KOPT-K1 (cell line): ENCODE data around the gene OPA3.

Experiments
- H3K27ac ChIP-seq: fragments of 200-600 bp; sonication (generic); 2 replicates; pipeline ENCODE4 v1.5.1; 2016; ENCODE audit warnings: antibody characterized with exemption, mild to moderate bottlenecking, low read depth, low read length; ENCODE audit not compliant: poor library complexity, severe bottlenecking
- H3K36me3 ChIP-seq: fragments of 200-600 bp; sonication (generic); 2 replicates; pipeline ENCODE4 v1.5.1; 2017; ENCODE audit warnings: antibody characterized with exemption, mild to moderate bottlenecking, low read length, moderate library complexity; ENCODE audit not compliant: insufficient read depth
- H3K9me3 ChIP-seq: fragments of 200-600 bp; sonication (generic); 2 replicates; pipeline ENCODE4 v1.5.1; 2017; ENCODE audit warnings: antibody characterized with exemption, low read length, mild to moderate bottlenecking; ENCODE audit not compliant: insufficient read depth, poor library complexity, severe bottlenecking

The OPA3 gene

GRCh38 chr19:45498411-45499195 is 86.0 kb downstream of the OPA3 start, which contains the start of gene PPM1N:
Gene PPM1N (plus strand): TSS chr19:45498443. CDS start chr19:45498473, 30 bp downstream.
- Histone ChIP-seq H3K9me3 (no peaks in the 10 kb centered on the region), H3K36me3 (no peaks in the 10 kb centered on the region), H3K27ac (no peak within 1 kb of the TSS)

DNA sequence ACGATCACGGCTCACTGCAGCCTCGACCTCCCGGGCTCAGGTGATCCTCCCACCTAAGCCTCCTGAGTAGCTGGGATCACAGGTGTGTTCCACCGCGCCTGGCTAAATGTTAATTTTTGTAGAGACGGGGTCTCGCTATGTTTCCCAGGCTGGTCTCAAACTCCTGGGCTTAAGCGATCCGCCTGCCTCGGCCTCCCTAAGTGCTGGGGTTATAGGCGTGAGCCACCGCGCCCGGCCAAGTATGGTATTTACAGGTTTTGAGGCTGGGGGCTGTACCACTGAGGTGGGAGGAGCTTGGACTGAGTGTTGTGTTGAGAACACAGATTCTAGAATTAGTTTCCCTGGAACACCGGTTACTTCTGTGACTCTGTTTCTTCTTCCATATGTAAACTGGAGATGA is 86.8 kb downstream of the OPA3 start:
- no peak overlapping the region for H3K27ac ChIP-seq
- H3K9me3 ChIP-seq, result no peaks in the 10 kb centered on the region
- no peaks in the 10 kb centered on the region for H3K36me3 ChIP-seq

GRCh38 chr19:45496349-45496953 is 88.2 kb downstream of the OPA3 start:
- Histone ChIP-seq H3K27ac (no peak overlapping the region), H3K36me3 (no peaks in the 10 kb centered on the region), H3K9me3 (no peaks in the 10 kb centered on the region)

GRCh38 chr19:45495178-45495577 is 89.4 kb downstream of the OPA3 start:
- Histone ChIP-seq H3K9me3 (no peaks in the 10 kb centered on the region), H3K36me3 (no peaks in the 10 kb centered on the region)

DNA sequence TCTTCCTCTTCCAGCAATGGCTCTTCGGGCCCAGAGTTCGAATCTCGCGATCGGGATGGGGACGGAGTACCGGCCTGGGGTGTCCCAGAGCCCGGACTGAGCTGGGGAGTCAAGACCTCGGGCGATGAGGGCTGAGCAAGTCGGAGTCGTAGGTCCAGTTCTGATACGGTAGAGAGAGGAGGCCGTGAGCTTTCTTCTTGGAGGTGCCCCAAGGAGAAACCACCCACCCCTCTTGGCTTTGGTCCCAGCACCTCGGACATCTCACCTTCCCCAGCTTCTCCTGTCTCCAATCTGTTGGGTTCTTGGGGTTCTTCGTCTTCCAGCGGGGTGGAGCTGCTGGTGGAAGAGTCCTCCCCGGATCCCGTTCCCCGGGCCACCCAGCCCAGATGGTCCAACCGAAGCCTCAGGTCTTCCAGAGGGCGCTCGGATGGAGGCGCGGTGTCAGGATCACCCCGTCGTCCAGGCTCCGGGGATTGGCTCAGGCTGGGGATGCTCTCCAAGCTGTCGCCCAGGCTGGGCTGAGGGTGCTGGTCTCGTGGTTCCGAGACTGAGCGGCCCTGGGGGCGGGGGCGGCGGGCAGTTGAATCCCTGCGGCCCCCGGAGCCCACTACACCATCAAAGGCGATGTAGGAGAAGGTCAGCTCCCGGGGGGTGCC is 90.2 kb downstream of the OPA3 start:
- H3K27ac ChIP-seq, result no peak overlapping the region
- no peaks in the 10 kb centered on the region for H3K9me3 ChIP-seq
- H3K36me3 ChIP-seq, result no peaks in the 10 kb centered on the region

More at GRCh38 chr19:45495178-45495577, 89.4 kb downstream of the OPA3 start:
- no peak overlapping the region for H3K27ac ChIP-seq

GRCh38 chr19:45492627-45493470 is 91.8 kb downstream of the OPA3 start:
- no peaks in the 10 kb centered on the region for H3K36me3 ChIP-seq
- H3K27ac ChIP-seq, result no peak overlapping the region
- H3K9me3 ChIP-seq, result no peaks in the 10 kb centered on the region

DNA sequence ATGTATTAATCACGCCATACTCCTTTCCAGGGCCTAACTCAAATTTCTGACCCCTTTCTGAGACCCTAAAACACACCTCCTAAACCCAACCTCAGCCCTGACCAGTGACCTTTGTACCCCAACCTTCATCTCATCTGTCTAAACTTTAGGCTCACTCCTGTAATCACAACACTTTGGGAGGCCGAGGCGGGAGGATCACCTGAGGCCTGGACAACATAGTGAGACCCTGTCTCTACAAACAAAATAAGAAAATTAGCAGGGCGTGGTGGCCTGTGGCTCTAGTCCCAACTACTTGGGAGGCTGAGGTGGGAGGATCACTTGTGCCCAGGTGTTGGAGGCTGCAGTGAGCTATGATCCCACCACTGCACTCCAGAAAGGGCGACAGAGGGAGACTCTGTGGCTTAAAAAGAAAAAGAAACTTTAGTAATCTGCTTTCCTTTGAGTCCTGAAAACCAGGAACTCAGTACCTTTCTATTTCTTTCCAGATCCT is 92.4 kb downstream of the OPA3 start:
- Histone ChIP-seq H3K36me3 (no peaks in the 10 kb centered on the region), H3K27ac (no peak overlapping the region), H3K9me3 (no peaks in the 10 kb centered on the region)

DNA sequence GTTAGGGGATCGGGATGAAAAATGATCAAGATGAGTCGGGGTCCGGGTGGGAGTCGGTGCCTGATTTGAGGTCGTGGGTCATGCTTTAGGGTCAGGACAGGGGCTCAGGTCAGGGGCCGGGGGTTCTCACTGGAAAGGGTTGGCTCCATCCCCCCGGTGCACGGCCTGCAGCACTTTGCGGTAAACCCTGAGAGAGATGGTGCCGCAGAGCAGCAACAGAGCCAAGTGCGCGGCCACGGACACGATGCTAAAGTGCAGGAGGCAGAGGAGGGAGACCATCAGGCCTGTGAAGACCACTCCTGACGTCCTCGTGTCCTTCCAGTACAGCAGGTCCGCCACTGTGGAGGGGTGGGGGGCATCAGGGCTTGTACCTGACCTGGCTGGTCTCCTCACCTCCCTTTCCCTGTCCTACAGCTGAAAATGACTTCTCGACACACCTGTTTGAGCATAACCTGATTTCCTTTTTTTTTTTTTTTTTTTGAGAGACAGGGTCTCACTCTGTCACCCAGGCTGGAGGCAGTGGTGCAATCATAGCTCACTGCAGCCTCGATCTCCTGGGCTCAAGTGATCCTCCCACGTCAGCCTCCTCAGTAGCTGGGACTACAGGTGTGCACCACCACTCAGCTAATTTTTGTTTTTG is 95.3 kb downstream of the OPA3 start:
- Histone ChIP-seq H3K36me3 (no peaks in the 10 kb centered on the region), H3K9me3 (no peaks in the 10 kb centered on the region), H3K27ac (no peak overlapping the region)

- Histone ChIP-seq H3K27ac (no peak overlapping the region), H3K36me3 (no peaks in the 10 kb centered on the region), H3K9me3 (no peaks in the 10 kb centered on the region)
These were observed 95.9 kb downstream of the OPA3 start for GRCh38 chr19:45488708-45489107.

DNA sequence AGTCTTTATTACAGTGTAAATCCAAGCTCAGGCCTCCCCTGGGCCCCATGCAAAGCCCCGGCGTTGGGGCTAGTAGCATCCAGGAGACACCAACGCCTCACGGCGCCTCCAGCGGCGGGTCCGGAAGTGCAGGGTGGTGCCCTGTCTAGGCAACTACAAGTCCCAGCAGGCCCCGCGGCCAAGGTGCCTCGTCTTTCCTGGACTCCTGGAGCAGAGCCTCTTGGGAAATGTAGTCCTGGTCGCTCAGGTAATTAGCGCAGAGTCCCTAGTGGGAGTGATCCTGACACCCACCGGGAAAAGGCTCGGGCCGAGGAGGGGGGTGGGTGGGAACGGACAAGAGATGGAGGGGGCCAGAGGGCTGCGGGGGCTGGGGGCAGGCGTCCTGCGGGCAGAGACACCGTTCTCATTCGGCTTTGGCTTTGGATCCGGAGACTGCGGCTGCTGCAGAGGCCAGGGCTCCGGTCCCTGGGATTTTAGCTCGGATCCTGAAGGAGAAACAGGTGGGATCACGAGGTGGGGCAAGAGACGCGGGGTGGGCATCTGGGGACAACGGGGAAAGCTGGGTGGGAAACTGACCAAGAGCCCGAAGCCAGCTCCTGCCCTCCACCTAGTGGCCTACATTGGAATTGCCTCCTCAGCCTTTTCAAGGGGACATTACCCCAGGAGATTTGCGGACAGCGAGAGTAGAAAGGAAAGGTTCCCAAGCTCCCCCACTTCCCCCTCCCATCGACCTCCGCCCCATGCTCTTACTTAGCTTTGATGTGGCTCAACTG is 99.1 kb downstream of the OPA3 start:
- Histone ChIP-seq H3K9me3 (no peaks in the 10 kb centered on the region), H3K27ac (no peak overlapping the region), H3K36me3 (no peaks in the 10 kb centered on the region)

DNA sequence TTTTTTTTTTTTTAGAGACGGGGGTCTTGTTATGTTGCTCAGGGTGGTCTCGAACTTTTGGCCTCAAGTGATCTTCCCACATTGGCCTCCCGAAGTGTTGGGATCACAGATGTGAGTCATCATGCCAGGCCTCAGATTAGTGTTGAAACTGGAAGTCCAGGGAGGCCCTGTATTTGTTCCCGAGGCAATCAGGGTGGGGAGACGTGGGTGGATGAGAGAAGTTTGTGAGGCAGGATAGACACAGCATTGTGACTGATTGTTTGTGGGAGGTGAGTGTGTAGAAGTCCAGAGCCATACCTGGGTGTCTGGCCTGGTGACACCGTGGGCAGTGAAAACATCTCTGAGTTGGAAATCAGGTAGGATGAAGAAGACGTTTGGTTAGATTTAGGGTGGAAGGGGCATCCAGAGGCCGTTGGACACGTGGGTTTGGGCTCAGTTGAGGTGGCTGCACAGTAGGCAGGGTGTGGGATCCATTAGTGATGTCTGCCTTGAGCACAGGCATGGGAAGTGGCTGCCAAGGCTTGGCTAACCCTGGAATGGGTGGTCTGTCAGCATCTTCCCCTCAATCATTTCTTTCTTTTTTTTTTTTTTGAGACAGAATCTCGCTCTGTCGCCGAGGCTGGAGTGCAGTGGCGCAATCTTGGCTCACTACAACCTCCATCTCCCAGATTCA is 100.2 kb downstream of the OPA3 start:
- H3K36me3 ChIP-seq, result no peaks in the 10 kb centered on the region
- no peak overlapping the region for H3K27ac ChIP-seq
- no peaks in the 10 kb centered on the region for H3K9me3 ChIP-seq

DNA sequence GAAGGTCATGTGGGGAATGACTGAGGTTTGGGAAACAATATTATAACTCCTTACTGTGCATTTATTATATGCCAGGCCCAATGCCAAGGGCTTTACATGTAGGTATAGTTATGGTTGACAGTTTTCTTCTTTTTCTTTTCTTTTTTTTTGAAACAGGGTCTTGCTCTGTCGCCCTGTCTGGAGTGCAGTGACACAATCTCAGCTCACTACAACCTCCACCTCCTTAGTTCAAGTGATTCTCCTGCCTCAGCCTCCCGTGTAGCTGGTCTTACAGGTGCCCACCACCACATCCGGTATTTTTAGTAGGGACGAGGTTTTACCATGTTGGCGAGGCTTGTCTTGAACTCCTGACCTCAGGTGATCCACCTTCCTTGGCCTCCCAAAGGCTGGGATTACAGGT is 101.6 kb downstream of the OPA3 start:
- Histone ChIP-seq H3K9me3 (no peaks in the 10 kb centered on the region), H3K36me3 (no peaks in the 10 kb centered on the region), H3K27ac (no peak overlapping the region)

- Histone ChIP-seq H3K9me3 (no peaks in the 10 kb centered on the region), H3K36me3 (no peaks in the 10 kb centered on the region), H3K27ac (peak overlapping the region; percentile 50)
These were observed 106.0 kb downstream of the OPA3 start for GRCh38 chr19:45478454-45479238.
